GM18517 (cell line): ENCODE data around the gene DONSON.
A peak's percentile ranks its signal among the peaks of the same experiment; 100 is the strongest.

Experiments
- ATAC-seq: cut with Tn5 transposase; IDR thresholded peaks from one replicate; pipeline ENCODE4 v1.9.1; 2021; ENCODE audit warnings: mild to moderate bottlenecking, moderate library complexity; ENCODE audit not compliant: unreplicated experiment

Gene DONSON

DNA sequence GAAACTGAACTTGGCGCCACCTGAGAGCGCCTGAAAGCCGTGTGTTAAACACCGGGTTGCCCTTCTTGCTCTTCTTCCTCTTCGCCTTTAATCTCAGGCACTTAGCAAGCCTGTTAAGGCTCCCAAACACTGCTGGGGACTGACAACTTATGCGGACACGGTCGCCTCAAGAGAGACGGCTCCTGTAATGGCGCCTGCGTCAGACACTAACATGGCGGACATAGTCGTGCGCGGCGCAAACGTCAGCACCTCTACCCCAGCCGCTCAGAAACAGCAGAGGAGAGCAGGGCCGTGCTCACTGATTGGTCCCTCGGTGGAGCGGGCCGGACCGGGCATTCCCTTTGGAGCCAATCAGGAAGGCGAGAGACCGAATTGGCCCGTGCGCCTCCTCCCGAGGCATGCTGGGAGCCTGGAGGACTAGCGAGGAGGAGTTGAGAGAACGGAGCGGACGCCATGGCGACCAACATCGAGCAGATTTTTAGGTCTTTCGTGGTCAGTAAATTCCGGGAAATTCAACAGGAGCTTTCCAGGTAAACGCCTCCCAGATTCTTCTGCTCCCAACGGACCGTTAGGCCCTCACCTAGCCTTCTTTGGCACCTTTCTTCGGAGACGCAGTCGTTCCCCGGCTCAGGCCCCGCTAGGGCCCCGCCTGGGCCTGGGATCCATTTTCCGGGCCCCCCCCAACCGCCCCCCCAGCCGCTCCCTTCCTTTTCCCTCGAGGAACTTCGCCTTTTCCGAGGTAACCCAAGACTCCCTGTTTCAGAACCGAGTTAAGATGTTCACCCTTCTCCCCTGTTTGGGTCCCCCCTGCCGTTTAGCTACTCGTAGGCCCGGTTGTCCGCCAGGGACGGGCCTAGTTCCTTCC, 45.6 kb downstream of the DONSON start, which contains the start of gene SON:
Gene SON, plus strand, starts transcription at position 399 of the 865 bp plus-strand sequence. Its CDS starts 55 bp downstream, at position 454.
- ATAC-seq: peak; percentile 81

DNA sequence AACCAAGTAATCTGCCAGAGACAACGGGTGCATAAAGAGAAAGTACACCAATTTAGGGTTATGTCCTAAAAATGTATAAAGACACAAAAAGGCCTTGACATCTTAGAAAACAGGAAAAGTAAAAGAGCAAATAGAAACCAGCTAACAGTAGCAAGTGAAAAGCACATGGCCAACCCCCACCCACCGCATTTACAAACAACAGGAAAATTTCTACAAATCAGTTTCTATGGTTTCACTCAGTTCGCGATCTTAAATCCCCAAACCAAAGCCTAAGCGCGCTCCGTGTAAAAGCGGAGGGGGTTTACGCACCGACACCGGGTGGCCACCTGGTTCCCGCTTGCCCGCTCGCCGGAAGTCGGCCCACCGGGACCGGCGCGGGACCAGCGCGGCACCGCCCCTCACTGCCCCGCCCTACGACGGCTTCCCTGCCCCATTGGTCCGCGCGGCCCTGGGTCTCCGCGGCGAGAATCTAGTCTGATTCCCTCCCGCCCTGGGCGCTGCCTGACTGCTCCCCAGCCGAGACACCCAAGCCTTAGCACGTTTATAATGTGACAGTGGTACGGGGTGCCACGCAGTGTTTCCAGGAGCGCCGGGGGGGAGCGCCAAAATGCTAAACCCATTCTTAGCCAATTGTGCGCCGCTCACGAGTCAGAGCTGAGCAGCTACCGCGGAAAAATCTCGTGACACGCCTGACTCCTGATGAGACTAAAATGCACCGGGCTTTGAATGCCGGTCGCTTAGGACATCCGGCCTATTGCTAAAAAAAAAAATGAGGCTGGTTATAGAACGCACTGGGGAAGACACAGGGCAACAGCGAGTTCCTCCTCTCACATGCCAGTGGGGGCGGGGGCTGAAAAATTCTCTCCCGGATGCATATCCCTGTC, 46.5 kb downstream of the DONSON start, which contains the start of gene GART:
Gene GART, minus strand, starts transcription at position 362 of the 884 bp plus-strand sequence. CDS start 2,802 bp downstream, outside the sequence.
- peak; percentile 50 for ATAC-seq

DNA sequence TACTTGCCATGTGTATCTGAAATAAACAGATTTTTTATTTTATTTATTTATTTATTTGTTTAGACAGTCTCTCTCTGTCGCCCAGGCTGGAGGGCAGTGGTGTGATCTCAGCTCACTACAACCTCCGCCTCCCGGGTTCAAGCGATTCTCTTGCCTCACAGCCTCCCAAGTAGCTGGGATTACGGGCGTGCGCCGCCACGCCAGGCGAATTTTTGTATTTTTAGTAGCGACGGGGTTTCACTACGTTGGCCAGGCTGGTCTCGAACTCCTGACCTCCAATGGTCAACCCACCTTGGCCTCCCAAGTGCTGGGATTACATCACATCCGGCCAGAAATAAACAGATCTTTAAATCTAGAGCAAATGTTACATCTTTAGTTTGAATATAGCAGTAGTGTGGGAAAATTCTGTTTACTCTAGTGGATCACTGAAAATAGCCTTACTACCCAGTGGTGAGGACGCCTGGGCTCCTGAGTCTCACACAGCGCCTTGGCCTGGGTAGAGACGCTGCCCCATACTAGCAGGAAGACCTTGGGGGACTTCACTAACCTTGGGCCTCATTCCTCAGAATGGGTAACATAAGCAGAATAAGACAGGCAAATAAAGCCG, 47.3 kb downstream of the DONSON start:
- no peak for ATAC-seq

DNA sequence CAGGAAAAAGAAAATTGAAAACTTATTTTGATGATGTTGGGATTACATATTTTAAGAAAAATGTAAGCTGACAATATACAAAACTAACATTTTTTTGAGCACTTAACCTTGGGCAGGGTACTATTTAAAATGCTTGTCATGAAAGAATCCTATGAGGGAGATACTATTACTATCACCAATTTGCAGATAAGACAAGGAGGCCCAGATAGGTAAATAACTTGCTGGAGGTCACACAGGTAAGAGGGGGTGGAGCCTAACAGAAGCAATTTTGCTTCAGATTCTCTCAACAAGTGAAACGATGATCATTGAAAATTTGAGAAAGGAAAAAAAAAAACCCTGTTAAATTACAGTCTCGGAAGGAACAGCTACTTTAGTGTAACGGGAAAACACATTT, 47.8 kb downstream of the DONSON start:
- ATAC-seq: no peak

DNA sequence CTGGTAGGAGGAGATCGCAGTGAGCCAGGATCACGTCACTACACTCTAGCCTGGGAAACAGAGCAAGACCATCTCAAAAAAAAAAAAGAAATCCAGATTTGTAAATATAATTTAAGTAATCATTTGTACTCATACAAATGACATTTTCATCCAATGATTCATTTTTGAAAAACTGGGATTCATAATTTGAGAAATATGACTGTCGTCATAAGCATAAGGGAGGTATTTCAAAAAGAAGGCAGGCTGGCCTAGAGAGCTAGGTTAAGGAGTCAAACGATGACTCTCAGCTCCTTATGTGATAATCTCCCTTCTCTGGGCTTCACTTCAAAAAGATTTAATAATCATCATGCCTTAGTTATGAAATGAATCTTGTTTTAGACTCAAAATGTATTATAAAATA, 48.9 kb downstream of the DONSON start:
- no peak for ATAC-seq

DNA sequence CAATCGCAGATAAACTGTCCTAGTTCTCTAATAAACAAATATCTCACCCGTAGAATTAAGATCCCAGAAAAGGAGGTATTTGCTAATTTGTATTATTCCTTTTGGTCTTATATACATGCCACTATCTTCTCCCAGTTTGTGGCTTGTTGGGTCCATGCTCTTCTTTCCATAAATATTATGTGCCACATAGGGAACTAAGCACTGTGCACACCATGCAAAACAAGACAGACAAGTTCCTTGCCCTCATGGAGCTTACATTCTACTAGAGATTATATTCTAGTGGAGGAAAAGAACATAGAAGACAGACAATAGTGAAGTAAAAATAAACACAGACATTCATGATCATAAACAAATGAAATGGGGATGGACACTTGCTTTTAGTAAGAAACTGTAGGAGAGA, 51.3 kb downstream of the DONSON start:
- no peak for ATAC-seq

DNA sequence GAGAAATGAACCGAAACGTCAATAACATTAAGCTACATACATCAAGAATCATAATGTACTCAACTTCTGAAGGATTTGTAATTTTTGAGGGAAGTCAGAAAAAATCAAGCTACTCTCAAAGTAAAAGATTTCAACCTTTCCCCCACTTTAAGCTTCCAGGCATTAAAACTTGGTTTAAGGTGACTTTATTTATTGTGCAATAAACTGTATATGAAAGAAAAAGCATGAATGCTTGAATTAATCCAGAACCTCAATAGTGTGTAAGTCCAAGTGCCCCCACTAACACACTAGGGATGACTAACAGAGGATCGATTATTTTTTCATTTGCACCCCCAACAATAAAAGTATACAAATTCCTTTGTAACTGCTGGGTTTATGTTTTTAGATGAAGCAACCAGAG, 57.5 kb downstream of the DONSON start:
- no peak for ATAC-seq
